ENCODE data around the gene C3orf22. TPM values are rescaled to one million over a fixed set of nuclear protein-coding genes. Genes with fewer than 3 reads are reported as not detected.

Gene C3orf22
- total RNA-seq, 2 experiments from 2014 or later, result not detected

DNA sequence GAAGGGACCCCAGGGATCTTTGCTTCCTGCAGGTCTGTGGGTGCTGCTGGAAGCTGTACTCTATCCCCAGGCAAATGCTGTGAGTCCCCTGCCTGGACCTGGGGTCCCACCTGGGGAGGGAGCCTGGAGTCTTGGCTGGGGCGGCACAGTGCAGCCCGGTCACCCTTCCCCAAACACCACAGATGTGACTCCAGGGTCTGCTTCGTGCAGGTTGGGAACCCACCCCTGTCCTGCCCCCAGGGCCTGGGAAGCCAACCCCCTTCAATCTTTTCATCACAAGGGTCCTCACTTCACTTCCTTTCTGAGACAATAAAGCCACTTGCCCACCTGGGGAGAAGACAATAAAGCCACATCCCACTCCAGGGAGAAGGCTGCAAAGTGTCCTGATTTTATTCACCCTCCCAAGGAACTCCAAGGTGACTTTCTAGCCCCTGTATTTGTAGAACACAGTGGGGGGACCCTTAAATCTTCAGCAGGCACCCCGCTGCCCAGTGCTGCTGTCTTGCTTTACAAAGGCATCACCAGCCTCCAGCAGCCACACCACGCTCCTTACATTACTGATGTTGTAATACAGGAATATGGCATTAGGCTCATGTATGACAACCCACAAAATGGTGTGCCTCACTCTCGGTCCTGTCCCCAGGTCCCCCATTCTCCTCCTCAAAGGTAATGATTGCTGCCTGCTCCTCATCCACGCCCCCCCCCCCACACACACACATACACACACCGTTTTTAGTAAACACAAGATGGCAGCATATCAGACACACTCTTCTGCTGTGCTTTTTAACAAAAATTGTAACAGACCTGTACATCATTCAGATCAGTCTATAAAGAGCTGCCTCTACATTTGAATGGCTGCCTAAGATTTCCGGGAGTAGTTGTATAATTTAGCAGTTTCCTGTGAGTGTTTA, 9.9 kb downstream of the C3orf22 start:
- H3K27ac Mint-ChIP-seq, result no peak overlapping the region
- DNase-seq, result peak in 1 of 14 experiments; percentile 10

DNA sequence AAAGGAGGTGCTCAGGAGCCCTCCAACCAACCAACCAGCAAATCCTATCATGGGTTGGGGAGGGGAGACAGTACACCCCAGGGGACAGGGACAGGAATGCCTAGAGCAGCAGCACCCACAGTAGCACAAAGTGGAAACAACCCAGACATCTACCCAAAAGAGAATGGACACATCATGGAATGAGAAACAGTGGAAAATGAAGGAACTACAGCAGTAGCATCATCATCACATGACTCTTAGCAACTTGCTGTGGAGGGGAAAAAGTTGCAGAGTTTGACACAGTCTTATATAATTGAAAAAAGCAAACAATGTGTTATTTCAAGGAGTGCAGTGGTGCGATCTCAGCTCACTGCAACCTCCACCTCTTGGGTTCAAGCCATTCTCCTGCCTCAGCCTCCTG, 11.0 kb downstream of the C3orf22 start:
- Mint-ChIP-seq H3K4me3 (no peak overlapping the region), H3K27me3 (no peaks in the 10 kb centered on the region), H3K9me3 (no peaks in the 10 kb centered on the region), H3K36me3 (ENCODE audit: low read depth) (no peaks in the 10 kb centered on the region), H3K4me1 (ENCODE audit: low read depth) (no peaks in the 10 kb centered on the region), H3K27ac (no peak overlapping the region)
- H3K9me3 ChIP-seq (ENCODE audit: control insufficient read depth in 1 of 2, insufficient read depth in 1 of 2, low read length in 2 of 2), result peaks cover 0 to 4% of the 10 kb centered on the region in 2 experiments
- H3K27ac ChIP-seq (ENCODE audit: low read depth in 1 of 2, low read length in 2 of 2), result no peak overlapping the region
- no peak for TF ChIP-seq CTCF (IDR thresholded peaks at IDR 0.05)
- H3K4me3 ChIP-seq (ENCODE audit: low read length), result no peak overlapping the region
- CTCF ChIA-PET, result no interaction called here
- no peaks in the 10 kb centered on the region for H3K36me3 ChIP-seq (ENCODE audit: insufficient read depth, low read length)
- intact Hi-C loops (cut with DNase I, micrococcal nuclease), result no loop called here
- POLR2A ChIA-PET, result no interaction called here
- H3K27me3 ChIP-seq (ENCODE audit: control insufficient read depth in 1 of 2, insufficient read depth in 2 of 2, low read length in 2 of 2), result no peaks in the 10 kb centered on the region
- DNase-seq, result no peak
- no peaks in the 10 kb centered on the region for H3K4me1 ChIP-seq (ENCODE audit: insufficient read depth, low read length)
- no peak for ATAC-seq (ENCODE audit: poor library complexity)

More for the DNA sequence above, 9.9 kb downstream of the C3orf22 start:
- Histone ChIP-seq H3K27me3 (ENCODE audit: control insufficient read depth in 1 of 2, insufficient read depth in 2 of 2, low read length in 2 of 2) (no peaks in the 10 kb centered on the region), H3K9me3 (ENCODE audit: control insufficient read depth in 1 of 2, insufficient read depth in 1 of 2, low read length in 2 of 2) (no peaks in the 10 kb centered on the region), H3K36me3 (ENCODE audit: insufficient read depth, low read length) (no peaks in the 10 kb centered on the region), H3K4me1 (ENCODE audit: insufficient read depth, low read length) (no peaks in the 10 kb centered on the region), H3K27ac (ENCODE audit: low read depth in 1 of 2, low read length in 2 of 2) (no peak overlapping the region), H3K4me3 (ENCODE audit: low read length) (no peak overlapping the region)
- ChIA-PET CTCF (no interaction called here), POLR2A (no interaction called here)
- no peaks in the 10 kb centered on the region for H3K4me1 Mint-ChIP-seq (ENCODE audit: low read depth)
- intact Hi-C loops (cut with DNase I, micrococcal nuclease), result no loop called here
- no peaks in the 10 kb centered on the region for H3K27me3 Mint-ChIP-seq
- no peak overlapping the region for H3K4me3 Mint-ChIP-seq
- no peak for ATAC-seq (ENCODE audit: poor library complexity)
- no peaks in the 10 kb centered on the region for H3K9me3 Mint-ChIP-seq
- H3K36me3 Mint-ChIP-seq (ENCODE audit: low read depth), result no peaks in the 10 kb centered on the region
- TF ChIP-seq CTCF (IDR thresholded peaks at IDR 0.05), result no peak

DNA sequence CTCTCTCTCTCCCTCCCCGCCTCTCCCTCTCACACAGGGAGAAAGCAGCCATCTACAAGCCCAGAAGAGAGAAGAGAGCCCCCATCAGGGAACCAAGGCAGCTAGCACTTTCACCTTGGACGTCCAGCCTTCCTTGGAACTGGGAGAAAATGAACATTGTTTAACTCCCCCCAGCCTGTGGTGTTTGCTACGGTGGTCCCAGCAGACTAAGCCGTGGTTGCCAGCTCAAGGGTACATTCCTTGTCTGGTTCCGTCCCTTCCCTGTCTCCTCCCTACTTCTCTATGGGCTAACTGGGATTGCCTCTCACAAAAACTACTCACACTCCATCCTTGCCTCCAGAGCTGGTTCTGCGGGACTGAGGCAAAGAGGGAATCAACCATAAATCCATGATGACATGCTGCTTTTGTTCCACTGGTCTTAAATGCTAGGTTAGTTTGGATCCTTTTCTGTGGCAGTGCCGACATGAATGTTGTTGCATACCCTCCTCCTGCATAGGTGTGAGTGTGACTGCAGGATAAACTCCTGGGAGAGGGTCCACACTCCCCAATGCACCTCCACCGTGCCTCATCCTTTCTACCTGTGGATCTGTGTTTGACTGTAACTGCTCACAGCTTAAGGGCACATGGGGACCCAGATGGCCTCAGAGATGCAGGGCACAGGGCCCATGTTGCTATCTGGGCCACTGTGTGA, 12.0 kb downstream of the C3orf22 start:
- no peak for TF ChIP-seq CTCF (IDR thresholded peaks at IDR 0.05)
- H3K27me3 Mint-ChIP-seq, result no peaks in the 10 kb centered on the region
- intact Hi-C loops (cut with DNase I, micrococcal nuclease), result no loop called here

More for the DNA sequence above, 12.0 kb downstream of the C3orf22 start:
- Histone ChIP-seq H3K4me3 (ENCODE audit: low read length) (no peak overlapping the region), H3K36me3 (ENCODE audit: insufficient read depth, low read length) (no peaks in the 10 kb centered on the region), H3K9me3 (ENCODE audit: control insufficient read depth in 1 of 2, insufficient read depth in 1 of 2, low read length in 2 of 2) (peaks cover 0 to 8% of the 10 kb centered on the region in 2 experiments), H3K27ac (ENCODE audit: low read depth in 1 of 2, low read length in 2 of 2) (no peak overlapping the region), H3K4me1 (ENCODE audit: insufficient read depth, low read length) (no peaks in the 10 kb centered on the region), H3K27me3 (ENCODE audit: control insufficient read depth in 1 of 2, insufficient read depth in 2 of 2, low read length in 2 of 2) (no peaks in the 10 kb centered on the region)
- Mint-ChIP-seq H3K4me1 (ENCODE audit: low read depth) (no peaks in the 10 kb centered on the region), H3K27ac (no peak overlapping the region), H3K36me3 (ENCODE audit: low read depth) (no peaks in the 10 kb centered on the region), H3K9me3 (no peaks in the 10 kb centered on the region), H3K4me3 (no peak overlapping the region)
- ChIA-PET CTCF (no interaction called here), POLR2A (no interaction called here)
- DNase-seq (peak in 1 of 14 experiments; percentile 20), ATAC-seq (ENCODE audit: poor library complexity) (no peak)

Data from CD4-positive, alpha-beta T cell (primary cell).